ENCODE measurements around the gene CCDC85C.

Gene CCDC85C

DNA sequence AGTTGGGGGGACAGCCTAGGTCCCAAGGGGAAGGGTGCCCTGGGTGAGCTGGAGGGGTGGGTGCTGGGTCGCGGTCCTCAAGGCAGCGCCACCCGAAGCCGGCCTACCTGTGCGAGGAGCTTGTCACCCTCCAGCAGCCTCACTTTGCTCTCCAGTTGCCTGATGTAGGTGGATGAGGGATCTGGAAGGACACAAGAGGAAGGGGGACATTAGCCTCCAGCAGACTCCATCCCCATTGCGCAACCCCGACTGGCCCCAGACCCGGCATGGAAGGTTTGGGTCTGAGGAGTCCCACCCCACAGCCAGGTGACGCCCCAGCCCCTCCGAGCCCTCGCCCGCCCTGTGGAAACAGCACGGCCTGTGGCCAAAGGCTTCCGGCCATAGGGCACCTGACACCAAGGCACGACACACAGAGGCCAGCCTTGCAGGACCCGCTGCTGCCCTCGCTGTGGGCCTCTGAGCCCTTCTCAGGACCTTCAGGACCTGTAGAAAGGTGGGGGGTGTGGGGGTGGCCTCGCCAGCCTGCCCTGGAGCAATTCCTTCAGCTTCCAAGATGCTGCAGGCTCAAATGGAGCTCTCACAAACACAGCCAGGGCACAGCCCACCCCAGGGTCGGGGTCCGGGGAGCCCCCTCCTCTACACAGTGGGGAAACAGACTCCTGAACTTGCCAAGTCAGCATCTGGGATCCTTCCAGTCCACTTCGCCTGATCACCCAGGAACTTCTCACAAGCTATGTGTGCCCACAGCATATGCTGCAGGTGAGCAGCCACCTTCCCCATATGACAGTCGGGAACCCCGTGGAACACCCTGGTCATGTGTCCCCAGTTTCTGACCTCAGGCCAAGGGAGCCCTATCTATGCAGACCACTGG lies 67.9 kb downstream of the CCDC85C start:
- DNase-seq = no peak

- no peak for DNase-seq
Observed at GRCh38 chr14:99535448-99535847, 68.6 kb downstream of the CCDC85C start.

DNA sequence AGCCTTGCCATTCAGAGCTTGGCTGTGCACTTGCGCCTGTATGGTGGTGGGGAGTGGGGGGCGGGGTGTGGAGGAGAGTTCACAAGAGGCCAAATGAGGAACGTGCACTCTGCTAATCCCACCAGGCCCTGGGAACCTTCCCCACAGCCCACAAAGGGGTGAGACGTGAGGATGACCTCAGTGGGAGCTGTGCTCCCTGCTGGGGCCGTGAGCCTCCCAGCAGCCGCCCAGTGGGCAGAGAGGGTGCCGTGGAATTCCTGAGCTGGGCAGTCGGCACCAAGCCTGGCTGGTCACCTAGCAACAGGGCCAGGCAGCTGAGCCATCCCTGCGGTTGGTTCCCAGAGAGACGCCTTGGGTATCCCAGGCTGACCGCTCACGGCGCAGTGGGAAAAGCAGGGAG lies 69.1 kb downstream of the CCDC85C start:
- DNase-seq = no peak

GRCh38 chr14:99534333-99534732 lies 69.7 kb downstream of the CCDC85C start:
- DNase-seq = no peak

GRCh38 chr14:99532310-99532709 lies 71.7 kb downstream of the CCDC85C start:
- DNase-seq = no peak

DNA sequence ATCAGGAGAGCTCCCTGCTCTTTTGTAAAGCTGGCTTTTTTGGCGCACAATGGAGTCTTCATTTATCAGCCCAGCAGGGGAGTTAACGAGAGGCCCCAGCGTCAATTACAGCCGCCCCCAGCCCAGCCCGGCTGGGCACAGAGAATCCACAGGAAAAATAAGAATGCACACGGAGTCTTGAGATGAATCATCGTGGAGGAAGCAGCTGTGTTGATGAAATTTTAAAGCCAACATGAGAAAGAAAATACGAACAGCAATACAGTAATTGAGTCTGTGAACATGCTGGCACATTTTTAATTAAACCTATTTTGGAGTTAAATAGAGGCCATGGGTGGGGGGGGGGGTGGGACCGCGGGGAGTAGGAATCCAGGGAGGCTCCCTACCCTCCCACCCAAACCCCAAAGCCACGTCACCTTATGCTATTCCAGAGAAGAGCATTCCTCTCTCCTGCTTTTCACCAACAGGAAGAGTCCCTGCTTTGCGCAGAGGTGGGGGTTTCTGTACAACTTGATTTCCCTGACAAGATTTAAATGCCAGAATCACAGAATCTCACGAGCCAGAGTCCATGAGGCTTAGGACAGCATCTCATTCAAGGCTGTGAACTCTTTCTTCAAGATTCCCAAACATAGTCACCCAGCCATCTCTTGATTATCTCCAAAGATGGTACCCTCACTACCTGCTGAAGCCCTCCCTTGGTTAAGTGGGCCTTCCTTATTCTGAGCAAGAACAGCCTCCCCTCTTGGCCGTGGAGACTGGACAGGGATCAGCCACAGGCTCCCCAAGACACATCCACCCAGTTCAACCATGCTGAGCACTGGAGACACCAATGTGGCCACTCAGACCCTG lies 72.5 kb downstream of the CCDC85C start:
- DNase-seq = no peak

DNA sequence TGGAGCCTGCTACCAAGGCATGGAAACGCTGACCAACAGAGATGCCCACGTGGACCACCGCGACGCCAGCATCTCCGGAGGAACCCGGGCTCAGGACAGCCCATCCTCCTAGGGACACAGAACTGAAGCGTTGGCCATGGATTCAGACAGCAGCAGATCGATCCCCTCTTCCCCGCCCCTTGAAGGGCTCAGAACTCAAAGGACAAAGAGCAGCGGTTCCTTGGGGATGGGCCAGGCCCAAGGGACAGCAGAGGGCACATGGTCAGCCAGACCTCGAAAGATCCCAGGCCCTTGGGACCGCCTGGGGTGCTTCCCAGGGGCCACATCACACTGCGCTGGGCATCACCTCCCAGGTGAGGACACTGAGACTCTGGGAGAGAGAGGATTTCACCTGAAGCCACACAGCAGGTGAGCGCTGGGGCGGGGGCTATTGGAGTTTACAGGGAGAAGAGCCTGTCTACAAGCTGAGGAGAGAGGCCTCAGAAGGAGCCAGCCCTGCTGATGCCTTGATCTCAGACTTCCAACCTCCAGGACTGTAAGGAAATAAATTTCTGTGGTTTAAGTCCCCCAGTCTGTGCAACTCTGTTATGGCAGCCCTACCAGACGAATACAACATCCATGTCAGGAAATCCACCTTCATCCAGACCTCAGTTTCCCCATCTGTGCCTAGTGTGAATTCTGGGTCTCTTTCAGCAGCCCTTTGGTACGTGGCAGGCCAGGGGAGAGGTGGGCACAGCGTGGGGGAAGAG lies 73.4 kb downstream of the CCDC85C start:
- no peak for DNase-seq

DNA sequence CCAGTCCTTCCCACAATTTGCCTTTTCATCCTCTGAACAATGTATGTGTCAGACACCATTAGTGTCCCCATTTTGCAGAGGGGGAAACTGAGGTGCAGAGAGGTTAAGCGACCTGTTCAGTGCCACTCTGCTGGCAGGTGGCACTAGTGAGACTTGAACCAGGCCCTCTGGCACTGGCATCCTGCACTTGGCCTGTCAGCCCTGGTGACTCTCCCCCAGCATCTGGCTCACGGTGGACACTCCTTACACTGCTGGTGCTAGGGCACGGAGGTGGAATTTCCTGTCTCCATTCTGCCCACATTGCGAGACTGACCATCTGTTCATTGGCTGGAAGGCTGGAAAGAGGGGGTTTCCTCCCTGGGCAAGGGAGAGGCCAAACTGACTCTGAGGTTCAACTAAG lies 74.1 kb downstream of the CCDC85C start:
- DNase-seq = no peak

- DNase-seq = no peak
Observed at GRCh38 chr14:99527427-99528076, 76.5 kb downstream of the CCDC85C start.

DNA sequence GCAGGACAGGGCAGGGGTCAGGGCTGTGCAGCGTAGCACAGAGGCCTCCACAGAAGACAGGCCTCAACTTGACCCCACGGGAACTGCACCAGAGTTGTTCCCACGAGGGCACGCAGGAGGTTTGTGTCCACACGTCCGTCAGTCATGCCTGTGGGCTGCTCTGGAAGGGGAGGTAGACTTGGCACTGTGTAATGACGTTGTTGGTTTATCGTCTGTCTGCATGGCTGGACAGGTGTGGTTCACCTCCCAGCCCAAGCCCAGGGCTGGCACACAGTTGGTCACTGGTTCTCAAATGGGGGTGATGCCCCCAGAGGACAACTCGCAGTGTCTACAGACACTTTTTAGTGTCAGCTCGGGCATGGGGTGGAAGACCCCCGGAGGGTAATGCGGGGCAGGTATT lies 77.0 kb downstream of the CCDC85C start:
- no peak for DNase-seq

DNA sequence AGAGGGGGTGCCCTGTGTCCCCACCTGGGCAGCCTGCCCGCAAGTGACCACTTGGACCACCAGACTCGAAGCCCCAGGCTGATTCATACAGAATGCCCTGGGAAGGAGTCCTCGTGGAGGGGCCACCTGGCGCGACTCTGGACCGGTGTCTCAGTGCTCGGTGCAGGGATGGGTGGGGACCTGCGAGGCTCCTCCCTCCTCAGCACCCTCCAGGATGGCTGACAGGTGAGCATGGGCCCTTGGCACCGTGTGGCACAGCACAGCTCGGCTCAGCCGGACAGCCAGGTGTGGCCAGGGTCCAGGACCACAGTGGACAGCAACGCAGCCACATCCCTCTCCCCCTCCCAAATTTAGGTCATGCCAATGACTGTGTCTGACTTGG lies 78.3 kb downstream of the CCDC85C start:
- DNase-seq = no peak

DNA sequence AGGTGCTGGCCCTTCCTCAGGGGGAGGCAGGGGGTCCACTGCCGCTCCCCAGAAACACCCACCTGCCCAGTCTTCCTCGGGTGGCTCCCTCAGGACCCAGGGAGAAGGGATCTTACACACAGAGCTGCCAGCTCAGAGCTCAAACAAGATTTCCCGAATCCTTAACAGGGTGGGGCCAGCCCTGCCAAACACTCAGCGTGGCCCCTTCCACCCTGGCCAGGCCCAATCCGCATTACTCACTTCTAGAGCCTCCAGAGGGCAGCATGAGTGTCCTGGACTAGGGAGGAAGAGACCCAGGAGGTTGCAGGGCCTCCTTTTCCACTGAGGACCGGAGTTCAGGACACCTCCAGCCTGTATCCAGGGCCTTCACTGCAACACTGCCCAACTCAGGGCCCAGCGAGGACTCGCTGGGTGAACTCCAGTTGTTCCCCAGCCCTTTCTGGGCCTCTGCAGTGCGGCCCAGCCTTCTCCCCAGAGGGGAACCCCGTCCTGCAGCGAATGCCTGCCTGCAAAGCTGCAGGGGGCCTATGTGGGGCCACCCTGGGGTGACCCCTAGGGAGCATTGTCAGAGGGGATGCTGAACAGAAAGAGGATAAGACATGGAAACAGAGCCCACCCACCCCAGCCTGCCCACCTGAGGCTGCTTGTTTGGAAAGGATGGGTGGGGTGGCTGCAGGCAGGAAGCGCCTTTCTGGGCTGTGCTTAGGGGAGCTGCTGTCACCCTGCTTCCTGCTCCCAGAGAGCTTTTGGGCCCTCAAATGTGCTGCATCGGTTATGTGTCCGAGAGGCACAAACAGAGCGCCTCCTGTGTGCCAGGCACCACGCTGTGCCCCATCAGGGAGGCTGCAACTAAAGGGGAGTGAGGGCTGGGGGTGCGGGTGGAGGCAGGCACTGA lies 79.0 kb downstream of the CCDC85C start:
- no peak for DNase-seq

DNA sequence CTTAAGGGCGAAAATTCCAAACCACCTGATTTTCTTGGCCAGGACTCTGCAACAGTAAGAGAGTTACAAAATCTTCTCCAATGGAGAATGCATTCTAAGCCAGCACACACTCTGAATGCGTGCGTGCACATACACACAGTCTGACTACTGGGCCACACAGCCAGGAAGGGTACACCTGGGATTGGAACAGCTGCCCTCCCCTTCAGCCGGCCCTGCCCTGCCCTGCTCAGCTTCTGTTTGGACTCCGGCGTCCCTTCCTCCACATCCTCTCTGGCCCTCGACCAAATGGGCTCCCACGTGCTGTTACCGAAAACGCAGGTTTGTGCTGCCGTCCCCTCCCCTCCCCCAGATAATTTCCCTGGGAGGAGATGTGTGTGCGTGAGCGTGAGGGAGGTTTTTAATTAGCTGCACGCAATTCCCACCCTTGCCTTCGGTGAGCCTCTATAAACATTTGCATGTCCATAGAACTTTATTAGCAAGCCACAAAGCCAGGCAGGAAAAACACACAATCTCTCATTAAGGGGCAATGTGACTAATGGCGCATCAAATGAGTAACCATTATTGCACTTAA lies 79.8 kb downstream of the CCDC85C start:
- DNase-seq = peak; percentile 13

- no peak for DNase-seq
Observed at GRCh38 chr14:99523704-99524055, 80.3 kb downstream of the CCDC85C start.

- no peak for DNase-seq
Observed at GRCh38 chr14:99522934-99523703, 80.9 kb downstream of the CCDC85C start.

- DNase-seq = no peak
Observed at GRCh38 chr14:99522457-99522891, 81.5 kb downstream of the CCDC85C start.

DNA sequence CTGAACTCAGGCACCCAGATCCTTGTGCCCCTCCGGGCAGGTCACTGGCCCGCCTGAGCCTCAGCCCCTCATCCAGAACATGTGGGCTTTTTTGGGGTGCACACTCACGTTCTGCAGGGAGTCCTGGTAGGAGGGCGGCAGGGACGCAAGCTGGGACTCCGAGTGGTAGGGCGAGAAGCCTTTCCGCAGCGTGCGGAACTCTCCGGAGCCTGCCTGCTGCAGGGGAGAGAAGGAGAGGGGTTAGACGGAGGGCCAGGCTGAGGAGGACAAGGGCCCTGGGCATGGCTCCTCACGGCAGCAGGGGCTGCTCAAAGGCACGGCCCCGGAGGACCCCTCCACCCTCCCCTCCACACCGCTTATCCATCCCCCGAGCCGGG lies 82.0 kb downstream of the CCDC85C start:
- DNase-seq = no peak

GRCh38 chr14:99521176-99522024 lies 82.6 kb downstream of the CCDC85C start:
- DNase-seq = no peak

GRCh38 chr14:99520571-99521081 lies 83.4 kb downstream of the CCDC85C start:
- no peak for DNase-seq

All from NCI-H748 treated with DMSO at 0.1 percent for 48 hours (cell line).